OCI-LY3 (cell line): ENCODE measurements around the gene BHMT.

Source experiments
- H2AFZ ChIP-seq: fragments of 200-600, 300-600 bp; shearing (Covaris generic); 2 replicates; pipeline ENCODE4 v1.6.0; 2014; ENCODE audit warnings: antibody characterized with exemption, low read depth, low read length
- H3K27ac ChIP-seq: fragments of 200-600, 300-600 bp; sonication (generic); 2 replicates; pipeline ENCODE4 v1.5.1; 2014; ENCODE audit warnings: mild to moderate bottlenecking, low read length, moderate library complexity, mixed read lengths
- H3K27me3 ChIP-seq: fragments of 200-600, 300-600 bp; sonication (generic); 2 replicates; pipeline ENCODE4 v1.6.1; 2014; ENCODE audit warnings: low read depth, low read length, mixed read lengths
- H3K36me3 ChIP-seq: fragments of 200-600, 300-600 bp; sonication (generic); replicated peaks from 2 replicates; pipeline ENCODE3; 2014; ENCODE audit warnings: low read depth, low read length, mixed read lengths
- H3K4me1 ChIP-seq: fragments of 300-600, 200-600 bp; sonication (generic); 2 replicates; pipeline ENCODE4 v1.6.1; 2014; ENCODE audit warnings: low read length, mixed read lengths
- H3K4me2 ChIP-seq: fragments of 200-600, 300-600 bp; sonication (generic); 2 replicates; pipeline ENCODE4 v1.6.1; 2014; ENCODE audit warnings: low read length, mixed read lengths
- H3K4me3 ChIP-seq: fragments of 300-600, 200-600 bp; sonication (generic); 2 replicates; pipeline ENCODE4 v1.5.1; 2014; ENCODE audit warnings: antibody characterized with exemption, mild to moderate bottlenecking, low read length, moderate library complexity
- H3K79me2 ChIP-seq: fragments of 300-600, 200-600 bp; shearing (Covaris generic); 2 replicates; pipeline ENCODE4 v1.6.1; 2014; ENCODE audit warnings: mild to moderate bottlenecking, low read length, mixed read lengths
- H3K9ac ChIP-seq: fragments of 300-600, 200-600 bp; shearing (Covaris generic); 2 replicates; pipeline ENCODE4 v1.6.0; 2014; ENCODE audit warnings: mild to moderate bottlenecking, low read length, moderate library complexity
- H3K9me3 ChIP-seq: fragments of 200-600, 300-600 bp; shearing (Covaris generic); 2 replicates; pipeline ENCODE4 v1.6.1; 2014; ENCODE audit warnings: low read length, mixed read lengths; ENCODE audit not compliant: insufficient read depth
- H4K20me1 ChIP-seq: fragments of 200-600, 300-600 bp; sonication (generic); 2 replicates; pipeline ENCODE4 v1.6.1; 2016; ENCODE audit warnings: low read length, mixed read lengths; ENCODE audit not compliant: insufficient read depth
- EZH2phosphoT487 ChIP-seq: fragments of 200-600 bp; shearing (Covaris generic); IDR thresholded peaks from 2 replicates; pipeline ENCODE4 v1.6.1; 2018; ENCODE audit warnings: antibody characterized with exemption, mixed run types, low read depth
- TF ChIP-seq, protein P1 (sequence below): fragments of 200-600, 300-600 bp; sonication (generic); IDR thresholded peaks from 2 replicates; pipeline ENCODE4 v1.5.1; 2014; ENCODE audit warnings: antibody characterized with exemption, low read length, low read depth

Gene BHMT

DNA sequence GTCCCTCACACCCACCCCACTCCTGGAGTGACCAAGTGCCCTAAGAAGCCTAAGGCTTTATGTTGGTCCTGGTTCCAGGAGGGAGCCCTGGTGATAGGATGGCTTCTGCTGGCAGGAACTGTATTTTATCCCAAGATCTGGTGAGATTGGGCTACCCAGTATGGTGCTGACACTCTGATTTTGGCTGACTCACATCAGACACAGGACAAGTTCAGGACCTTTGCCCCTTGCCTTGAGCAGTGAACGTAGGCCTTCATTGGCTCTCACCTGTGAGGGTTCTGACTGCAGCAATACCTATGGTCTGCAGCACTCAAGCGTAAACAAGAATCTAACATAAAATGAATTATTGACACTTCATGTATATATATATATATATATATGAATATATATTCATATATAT, 25.0 kb downstream of the BHMT start:
- Histone ChIP-seq H3K4me1 (peaks cover 10% of the 10 kb centered on the region; the same call in 1 of the 2 replicates), H3K79me2 (no peaks in the 10 kb centered on the region), H3K9ac (no peak overlapping the region), H3K27me3 (no peaks in the 10 kb centered on the region), H4K20me1 (no peaks in the 10 kb centered on the region), H3K4me2 (no peak overlapping the region), H3K4me3 (no peak overlapping the region), H3K36me3 (no peaks in the 10 kb centered on the region), H3K27ac (no peak overlapping the region), H3K9me3 (no peaks in the 10 kb centered on the region), H2AFZ (no peak overlapping the region)
- TF ChIP-seq, protein P1, sequence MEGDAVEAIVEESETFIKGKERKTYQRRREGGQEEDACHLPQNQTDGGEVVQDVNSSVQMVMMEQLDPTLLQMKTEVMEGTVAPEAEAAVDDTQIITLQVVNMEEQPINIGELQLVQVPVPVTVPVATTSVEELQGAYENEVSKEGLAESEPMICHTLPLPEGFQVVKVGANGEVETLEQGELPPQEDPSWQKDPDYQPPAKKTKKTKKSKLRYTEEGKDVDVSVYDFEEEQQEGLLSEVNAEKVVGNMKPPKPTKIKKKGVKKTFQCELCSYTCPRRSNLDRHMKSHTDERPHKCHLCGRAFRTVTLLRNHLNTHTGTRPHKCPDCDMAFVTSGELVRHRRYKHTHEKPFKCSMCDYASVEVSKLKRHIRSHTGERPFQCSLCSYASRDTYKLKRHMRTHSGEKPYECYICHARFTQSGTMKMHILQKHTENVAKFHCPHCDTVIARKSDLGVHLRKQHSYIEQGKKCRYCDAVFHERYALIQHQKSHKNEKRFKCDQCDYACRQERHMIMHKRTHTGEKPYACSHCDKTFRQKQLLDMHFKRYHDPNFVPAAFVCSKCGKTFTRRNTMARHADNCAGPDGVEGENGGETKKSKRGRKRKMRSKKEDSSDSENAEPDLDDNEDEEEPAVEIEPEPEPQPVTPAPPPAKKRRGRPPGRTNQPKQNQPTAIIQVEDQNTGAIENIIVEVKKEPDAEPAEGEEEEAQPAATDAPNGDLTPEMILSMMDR = no peak
- no peak for TF ChIP-seq EZH2phosphoT487

DNA sequence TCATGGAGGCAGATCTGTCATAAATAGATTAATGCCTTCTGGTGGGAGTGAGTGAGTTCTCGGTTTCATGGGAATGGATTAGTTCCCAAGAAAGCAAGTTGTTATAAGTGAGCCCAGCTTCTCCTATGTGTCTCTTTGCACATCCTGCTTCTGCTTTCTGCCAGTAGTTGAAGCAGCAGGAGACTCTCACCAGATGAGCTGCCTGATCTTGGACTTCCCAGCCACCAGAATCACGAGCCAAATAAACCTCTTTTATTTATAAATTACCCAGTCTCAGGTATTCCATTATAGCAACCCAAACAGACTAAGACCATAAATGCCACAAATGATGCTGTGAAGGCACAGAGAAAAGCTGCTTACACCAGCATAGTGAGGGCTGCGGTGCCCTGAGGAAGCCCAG, 28.9 kb downstream of the BHMT start:
- H3K4me3 ChIP-seq = no peak overlapping the region
- H2AFZ ChIP-seq = no peak overlapping the region
- no peaks in the 10 kb centered on the region for H3K27me3 ChIP-seq
- H3K36me3 ChIP-seq = no peaks in the 10 kb centered on the region
- no peaks in the 10 kb centered on the region for H4K20me1 ChIP-seq
- no peak for TF ChIP-seq EZH2phosphoT487
- TF ChIP-seq, protein P1 = no peak
- no peak overlapping the region for H3K4me2 ChIP-seq
- H3K9me3 ChIP-seq = no peaks in the 10 kb centered on the region
- no peak overlapping the region for H3K27ac ChIP-seq
- H3K79me2 ChIP-seq = no peaks in the 10 kb centered on the region
- H3K4me1 ChIP-seq = no peaks in the 10 kb centered on the region
- H3K9ac ChIP-seq = no peak overlapping the region

DNA sequence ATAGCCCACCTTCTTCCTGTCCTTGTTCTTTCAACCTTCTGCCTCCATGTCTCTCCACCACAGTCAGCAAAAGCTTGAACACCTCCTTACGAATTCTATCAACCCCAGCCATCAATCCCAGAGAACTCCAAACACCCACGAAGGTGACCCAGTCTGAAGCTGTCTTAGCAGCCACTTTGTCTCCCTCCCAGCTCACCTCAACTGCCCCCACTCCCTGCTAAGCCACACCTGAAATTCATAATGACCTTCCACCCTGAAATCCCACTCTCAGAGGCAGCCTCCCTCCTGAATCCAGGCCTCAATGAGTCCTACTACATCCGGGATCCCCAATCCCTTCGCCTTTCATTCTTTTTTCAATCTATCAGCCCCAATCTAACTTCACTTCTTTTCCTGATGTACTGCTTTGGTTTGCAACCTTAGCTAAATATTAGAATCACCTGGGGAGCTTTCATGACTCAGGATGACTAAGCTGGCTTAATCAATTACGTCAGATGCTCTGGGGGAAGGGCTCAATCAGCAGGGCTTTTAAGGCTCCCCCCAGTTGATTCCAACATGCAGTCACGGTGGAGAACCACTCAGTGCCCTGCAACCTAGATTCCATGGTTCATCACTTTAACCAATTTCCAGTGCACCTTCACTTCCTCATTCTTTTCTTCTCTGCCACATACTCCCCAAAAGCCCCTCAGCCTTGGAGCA, 32.2 kb downstream of the BHMT start:
- Histone ChIP-seq H4K20me1 (no peaks in the 10 kb centered on the region), H3K79me2 (no peaks in the 10 kb centered on the region), H3K9ac (no peak overlapping the region), H3K9me3 (no peaks in the 10 kb centered on the region), H3K27ac (no peak overlapping the region), H3K27me3 (no peaks in the 10 kb centered on the region), H3K4me3 (no peak overlapping the region), H3K4me1 (no peaks in the 10 kb centered on the region), H3K4me2 (no peak overlapping the region), H2AFZ (no peak overlapping the region), H3K36me3 (no peaks in the 10 kb centered on the region)
- no peak for TF ChIP-seq EZH2phosphoT487
- TF ChIP-seq, protein P1 = no peak

DNA sequence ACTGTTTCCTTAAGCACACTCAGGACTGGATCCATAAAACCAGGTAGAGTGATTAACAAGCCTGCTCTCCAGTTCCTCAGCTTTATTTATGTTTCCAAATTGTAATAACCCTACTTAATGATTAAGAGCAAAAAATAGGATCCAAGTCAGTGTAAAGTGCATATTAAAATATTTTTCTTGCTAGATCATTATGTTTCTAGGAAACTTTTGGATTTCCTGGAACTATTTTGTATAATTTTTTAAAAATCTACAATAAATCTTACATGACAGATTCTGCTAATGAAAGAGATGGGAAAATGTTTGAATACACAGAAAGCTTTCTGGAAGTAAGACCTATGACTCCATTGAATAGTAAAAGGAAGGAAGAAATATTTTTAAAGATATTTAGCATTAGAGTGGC, 35.5 kb downstream of the BHMT start:
- Histone ChIP-seq H3K79me2 (no peaks in the 10 kb centered on the region), H3K4me3 (no peak overlapping the region), H3K9me3 (no peaks in the 10 kb centered on the region), H3K4me1 (no peaks in the 10 kb centered on the region), H4K20me1 (no peaks in the 10 kb centered on the region), H2AFZ (no peak overlapping the region), H3K36me3 (no peaks in the 10 kb centered on the region), H3K27me3 (no peaks in the 10 kb centered on the region), H3K27ac (no peak overlapping the region), H3K9ac (no peak overlapping the region), H3K4me2 (no peak overlapping the region)
- TF ChIP-seq, protein P1 = no peak
- TF ChIP-seq EZH2phosphoT487 = no peak
